Fibroblast of skin of abdomen (primary cell): Measurements from ENCODE around the gene CIC.
A peak's percentile ranks its signal among the peaks of the same experiment; 100 is the strongest.
"Not testable (repeated sequence)": the region's sequence is repeated elsewhere in the genome, so short reads cannot be mapped to it uniquely, and the experiment has no call there.

Experiments
- DNase-seq: peaks from one replicate; pipeline ENCODE4 v3.0.0-alpha.2; 2013

The CIC gene

DNA sequence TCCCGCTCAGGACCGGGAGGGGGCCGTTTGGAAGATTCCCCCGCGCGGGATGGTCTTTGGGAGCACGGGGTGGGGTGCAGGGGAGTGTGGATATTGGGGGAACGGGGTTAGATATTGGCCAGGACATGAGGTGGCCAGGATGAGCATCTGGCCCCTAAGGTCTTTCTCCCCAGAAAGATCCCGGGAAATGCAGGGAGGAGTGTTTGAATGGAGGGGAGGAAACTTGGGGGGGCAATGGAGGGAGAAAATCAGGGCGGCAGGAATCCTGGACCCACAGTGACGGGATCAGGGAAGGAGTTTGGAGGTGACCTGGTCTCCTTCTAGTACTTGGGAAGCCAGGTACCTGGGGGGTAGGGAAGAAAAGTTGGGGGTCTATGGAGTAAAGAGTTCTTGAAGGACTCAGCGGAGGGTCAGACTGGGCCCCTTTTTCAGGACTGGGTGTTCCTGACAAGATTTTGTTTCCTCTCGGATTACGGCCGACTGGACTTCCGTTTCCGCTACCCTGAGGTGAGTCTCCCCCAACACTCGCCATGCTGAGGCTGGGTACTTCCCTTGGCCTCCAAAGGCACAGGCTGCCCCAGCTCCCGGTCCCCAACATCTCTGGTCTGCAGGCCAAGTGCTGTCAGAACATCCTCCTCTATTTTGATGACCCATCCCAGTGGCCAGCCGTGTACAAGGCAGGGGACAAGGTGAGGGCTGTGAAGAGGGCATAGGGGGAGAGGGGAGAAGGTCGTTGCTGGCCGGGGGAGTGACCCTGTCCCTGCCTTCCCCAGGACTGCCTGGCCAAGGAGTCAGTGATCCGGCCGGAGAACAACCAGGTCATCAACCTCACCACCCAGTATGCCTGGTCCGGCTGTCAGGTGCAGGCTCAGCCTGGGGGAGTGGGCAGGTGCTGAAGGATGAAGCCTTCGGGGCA, 45.0 kb downstream of the CIC start:
- no peak for DNase-seq

DNA sequence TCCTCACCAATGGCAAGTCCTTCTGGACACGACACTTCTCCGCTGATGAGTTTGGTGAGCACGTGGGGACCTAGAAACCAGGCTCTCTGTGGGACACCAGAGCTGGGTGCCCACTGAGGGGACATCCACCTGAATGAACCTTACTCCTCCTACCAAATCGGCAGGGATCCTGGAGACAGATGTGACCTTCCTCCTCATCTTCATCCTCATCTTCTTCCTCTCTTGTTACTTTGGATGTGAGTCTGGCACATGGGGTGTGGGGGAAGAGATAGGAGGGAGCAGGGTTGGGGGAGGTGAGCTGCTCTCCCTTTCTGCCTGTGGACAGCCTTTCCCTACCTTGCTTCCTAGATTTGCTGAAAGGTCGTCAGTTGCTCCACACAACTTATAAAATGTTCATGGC, 46.0 kb downstream of the CIC start:
- DNase-seq = no peak

DNA sequence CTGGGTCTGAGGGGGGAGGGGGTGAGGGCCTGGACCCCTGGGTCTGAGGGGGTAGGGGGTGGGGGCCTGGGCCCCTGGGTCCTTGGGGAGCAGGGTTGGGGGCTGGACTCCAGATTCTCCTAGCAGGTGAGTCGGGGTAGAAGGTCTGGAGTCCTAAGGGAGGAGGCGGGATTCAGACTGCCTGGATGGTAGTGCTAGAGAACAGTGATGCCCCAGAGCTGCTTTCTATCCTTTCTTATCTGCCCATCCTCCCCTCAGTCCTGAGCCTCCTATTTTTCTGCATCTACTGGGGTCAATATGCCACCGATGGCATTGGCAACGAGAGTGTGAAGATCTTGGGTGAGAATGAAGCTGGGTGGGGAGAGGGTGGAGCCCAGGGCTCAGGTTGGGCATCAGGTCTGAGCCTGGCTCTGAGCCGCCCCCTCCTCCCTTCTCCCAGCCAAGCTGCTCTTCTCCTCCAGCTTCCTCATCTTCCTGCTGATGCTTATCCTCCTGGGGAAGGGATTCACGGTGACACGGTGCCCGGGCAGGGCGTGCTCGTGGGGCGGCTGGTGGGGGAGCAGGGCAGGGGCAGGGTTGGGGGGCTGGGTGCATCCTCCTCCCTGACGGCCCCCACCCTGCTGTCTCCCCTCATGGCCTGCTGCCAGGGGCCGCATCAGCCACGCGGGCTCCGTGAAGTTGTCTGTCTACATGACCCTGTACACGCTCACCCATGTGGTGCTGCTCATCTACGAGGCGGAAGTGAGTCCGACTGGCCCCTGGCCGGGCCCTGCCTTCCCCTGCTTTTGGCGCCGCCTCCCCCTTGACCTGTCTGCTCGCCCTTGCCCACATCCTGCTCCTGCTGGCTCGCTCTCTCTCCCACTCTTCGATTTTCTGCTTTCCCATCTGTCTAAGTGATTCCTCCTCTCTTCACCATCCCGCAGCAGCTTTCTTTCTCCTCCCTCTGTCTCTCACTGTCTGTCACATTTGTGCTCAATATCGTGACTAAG, 47.5 kb downstream of the CIC start:
- DNase-seq = no peak

DNA sequence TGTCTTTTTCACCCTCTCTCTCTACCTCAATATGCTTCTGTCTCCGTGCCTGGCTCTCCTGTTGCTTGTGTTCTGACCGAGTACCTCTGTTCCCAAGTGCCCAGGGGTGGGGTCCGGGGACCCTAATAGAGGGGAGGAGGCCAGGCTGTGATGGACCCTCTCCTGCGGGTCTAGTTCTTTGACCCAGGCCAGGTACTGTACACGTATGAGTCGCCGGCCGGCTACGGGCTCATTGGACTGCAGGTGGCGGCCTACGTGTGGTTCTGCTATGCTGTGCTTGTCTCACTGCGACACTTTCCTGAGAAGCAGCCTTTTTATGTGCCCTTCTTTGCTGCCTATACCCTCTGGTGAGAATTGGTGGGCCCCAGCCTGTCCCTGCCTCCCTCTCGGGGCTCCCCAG, 48.5 kb downstream of the CIC start:
- no peak for DNase-seq

DNA sequence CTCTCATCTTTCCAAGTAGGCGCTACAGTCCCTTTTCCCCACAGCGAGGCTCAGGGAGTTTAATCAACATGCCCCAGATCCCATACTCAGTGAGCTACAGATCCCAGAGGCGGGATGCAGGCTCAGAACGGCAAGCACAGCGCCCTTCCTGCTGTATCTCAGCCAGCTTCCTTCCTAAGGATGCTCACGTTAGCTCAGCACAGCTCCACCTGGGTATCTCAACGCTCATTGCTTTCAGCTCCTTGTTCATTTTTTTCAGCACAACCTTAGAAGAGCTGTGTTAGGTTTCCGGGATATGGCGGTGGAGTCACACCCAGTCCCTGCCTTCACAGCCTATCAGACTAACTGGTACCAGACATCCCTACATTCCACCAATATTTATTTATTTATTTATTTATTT, 53.3 kb downstream of the CIC start:
- no peak for DNase-seq

DNA sequence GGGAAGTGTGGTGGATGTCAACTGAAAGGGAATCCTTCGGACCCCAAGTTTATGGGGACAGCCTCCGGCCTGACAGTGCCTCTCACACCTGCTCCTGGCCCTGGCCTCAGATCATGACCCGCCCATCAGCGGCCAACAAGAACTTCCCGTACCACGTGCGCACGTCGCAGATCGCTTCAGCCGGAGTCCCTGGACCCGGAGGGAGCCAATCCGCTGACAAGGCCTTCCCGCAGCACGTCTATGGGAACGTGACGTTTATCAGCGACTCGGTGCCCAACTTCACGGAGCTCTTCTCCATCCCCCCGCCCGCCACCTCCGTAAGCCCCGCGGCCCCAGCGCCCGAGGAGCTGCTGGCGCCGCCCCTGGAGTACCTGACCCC, 54.4 kb downstream of the CIC start:
- no peak for DNase-seq

DNA sequence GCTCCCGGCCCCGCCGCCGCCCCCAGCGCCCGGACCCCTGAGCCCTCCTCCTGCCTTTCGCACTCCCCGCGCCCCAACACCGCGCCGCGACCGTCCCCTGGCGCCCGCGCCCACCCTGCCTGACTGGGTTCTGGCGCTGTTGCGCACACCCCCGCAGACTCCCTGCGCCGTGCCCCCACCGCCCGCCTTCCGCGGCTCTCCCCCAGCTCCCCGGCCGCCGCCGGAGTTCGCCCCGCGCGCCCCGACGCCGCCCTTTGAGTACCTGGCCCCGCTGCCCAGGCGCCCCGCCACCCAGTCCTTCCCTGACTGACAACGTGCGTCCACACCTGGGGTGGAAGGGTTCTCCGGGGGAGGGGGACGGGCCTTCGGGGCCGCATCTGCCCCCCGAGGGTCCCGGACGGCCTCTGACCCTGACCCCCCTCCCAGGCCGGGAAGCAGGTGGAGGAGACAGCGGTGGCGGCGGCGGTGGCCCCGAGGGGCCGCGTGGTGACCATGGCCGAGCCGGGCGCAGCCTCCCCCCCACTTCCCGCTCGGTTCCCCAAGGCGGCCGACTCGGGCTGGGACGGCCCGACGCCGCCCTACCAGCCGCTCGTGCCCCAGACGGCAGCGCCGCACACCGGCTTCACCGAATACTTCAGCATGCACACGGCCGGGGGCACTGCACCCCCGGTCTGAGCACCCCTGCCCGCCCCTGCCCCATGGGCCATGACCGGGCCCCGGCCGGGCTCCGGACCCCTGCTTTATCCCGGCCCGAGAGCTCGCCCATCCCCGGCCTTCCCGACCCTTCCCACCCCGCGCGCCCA, 55.0 kb downstream of the CIC start:
- DNase-seq = no peak

DNA sequence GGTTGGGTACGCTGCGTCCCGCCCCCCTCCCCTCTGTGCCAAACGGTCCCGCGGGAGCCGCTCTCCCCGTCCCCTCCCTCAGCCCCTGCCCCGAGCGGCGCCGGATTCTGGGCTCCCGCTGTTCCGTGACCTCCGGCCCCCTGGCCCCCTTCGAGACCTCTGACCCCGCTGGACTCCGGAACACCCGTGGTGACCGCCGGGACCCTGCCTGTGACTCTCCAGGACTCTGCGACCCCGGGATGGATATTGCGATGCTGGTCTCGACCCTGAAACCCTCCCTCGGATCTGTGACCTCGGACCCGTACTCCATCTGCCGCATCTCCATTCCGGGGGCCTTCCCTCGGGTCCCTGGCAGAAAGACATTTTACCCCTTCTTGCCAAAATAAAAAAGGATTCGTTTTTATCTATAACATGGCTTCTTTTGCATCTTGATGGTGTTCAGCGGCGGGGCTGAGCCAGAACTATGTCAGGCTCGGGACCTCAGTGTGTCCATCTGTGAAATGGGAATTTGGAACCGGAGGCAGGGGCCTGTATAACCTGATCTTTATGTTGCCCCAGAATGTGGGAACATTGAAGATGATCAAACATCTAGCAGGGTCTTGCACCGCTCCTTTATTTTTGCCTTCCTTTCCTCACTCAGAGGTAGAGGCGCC, 55.7 kb downstream of the CIC start:
- no peak for DNase-seq

DNA sequence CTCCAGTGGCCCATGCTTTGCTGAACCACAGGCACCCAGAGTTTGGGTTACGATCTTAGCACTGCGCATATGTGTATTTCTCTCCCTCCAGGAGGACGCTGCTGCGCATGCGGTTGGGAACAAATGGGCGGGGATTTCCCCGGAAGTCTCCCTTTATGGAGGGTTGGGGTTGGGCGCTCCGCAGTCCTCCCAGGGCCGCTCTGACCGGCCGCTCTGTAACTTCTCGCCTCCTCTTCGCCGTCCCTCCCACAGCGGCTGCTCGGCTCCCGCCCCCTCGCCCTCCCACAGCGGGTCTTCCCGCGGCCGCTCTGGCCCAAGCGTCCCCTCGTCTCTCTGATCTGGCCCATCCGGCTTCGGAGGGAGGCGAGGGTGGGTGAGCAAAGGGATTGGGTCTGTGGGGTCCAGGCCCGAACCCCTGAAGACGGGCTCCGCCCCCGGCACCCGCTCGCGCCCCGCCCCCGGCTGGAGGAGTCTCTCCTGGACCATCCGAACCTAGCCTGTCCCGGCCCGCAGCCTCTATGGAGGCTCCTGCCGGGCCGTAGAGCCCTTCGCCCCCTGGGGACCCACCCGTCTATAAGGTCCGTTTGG, 56.4 kb downstream of the CIC start, which contains the start of gene MEGF8:
MEGF8 (plus strand) TSS at position 328 of the 588 bp plus-strand sequence. CDS start 609 bp downstream, outside the sequence.
- DNase-seq = peak; percentile 99

DNA sequence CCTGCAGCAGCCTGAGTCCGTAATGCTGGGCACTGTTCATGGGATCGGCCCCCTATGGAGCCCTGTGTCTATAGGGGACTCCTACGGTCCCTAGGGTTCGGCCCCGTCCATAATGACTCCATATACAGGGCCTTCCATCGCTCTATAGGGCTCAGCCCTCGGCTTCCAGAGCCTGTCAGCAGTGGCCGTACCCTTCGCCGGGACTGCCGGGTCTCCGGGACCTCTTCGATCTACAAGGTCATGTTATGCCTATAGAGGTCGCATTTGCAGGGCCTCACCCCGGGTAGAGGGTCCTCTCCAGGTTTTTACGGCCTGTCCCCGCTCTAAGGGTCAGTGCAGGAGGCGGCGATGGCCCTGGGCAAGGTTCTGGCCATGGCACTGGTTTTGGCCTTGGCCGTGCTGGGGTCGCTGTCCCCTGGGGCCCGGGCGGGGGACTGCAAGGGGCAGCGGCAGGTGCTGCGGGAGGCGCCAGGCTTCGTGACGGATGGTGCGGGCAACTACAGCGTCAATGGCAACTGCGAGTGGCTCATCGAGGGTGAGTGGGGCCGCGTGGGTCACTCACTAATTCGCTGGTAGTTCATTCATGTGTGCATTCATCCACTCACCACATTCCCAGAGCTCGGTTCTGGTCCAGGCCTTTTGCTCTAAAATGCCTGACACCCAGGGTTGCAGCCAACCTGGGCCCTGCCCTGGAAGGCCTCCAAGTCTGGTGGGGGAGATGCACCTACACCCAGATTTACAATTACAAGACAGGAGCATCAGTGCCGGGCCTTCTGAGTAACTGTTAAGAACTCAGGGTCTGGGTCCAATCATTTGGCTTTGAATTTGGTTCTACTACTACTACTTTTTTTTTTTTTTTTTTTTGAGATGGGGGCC, 57.1 kb downstream of the CIC start:
- no peak for DNase-seq

DNA sequence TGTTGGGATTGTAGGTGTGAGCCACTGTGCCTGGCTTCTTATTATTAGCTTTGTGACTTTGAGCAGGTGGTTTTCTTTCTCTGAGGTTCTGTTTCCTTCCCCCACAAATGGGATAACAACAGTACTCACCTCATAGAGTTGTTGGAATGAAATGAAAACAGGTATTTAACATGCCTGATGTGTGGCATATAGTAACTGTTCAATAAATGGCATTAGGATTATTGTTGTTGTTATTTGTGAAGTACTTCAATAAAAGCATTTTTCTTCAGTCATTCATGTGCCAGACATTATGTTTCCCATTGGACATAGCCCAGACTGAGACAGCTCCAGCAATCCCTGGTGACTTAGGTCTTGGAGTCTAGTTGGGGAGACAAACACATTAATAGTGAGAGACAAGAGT, 57.9 kb downstream of the CIC start:
- DNase-seq = no peak

DNA sequence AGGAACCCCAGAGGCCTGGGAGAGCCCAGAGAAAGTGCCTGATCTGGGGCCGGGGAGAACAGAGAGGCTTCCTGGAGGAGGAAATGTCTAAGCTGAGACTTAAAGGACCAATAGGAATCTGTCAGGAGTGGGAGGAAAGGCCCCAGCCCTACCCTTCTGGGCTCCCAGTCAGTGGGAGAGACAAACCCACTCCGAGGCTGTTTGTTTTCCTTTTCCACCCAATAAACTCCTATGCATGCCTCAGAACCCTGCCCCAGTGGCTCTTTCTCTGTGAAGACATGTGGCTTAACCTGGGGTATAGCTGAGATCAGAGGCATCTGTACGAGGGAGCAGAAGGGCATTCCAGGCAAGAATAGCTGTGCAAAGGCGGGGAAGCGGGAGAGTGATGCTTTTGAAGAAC, 58.3 kb downstream of the CIC start:
- DNase-seq = no peak

DNA sequence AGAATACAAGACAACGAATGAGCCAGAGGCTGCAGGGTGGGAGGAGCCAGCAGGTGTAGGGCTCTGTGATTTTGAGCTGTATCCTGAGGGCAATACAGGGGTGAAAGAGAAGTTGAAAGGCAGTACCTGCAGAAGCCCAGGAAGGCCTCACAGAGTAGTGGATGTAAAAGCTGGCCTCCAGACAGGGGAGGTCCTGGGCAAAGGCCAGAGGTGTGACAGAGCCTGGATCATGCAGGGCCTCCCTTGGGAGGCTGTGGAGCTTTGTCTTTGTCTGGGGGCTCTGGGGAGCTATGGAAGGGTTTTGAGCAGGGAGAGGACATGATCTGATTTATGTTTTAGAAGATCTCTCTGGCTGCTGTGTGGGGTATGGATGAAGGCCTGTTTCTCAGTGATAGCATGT, 59.1 kb downstream of the CIC start:
- DNase-seq = no peak

DNA sequence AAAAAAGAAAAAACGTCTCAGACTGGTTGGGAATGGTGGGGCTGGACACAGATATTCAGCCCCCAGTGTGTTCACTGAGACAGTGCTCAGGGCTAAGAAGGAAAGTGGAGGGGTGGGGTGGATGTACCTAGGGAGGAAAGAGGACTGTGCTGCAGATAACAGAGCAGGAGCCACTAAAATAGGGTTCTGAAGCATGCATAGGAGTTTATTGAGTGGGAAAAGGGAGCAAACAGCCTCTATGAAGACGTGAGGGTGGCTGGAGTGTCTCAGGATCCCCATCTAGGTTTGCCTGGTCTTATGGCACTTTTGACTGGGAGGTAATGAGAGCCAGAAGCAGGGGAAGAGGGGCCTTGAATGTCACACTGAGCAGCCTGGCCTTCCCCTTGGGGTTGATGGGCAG, 59.8 kb downstream of the CIC start:
- DNase-seq = no peak

DNA sequence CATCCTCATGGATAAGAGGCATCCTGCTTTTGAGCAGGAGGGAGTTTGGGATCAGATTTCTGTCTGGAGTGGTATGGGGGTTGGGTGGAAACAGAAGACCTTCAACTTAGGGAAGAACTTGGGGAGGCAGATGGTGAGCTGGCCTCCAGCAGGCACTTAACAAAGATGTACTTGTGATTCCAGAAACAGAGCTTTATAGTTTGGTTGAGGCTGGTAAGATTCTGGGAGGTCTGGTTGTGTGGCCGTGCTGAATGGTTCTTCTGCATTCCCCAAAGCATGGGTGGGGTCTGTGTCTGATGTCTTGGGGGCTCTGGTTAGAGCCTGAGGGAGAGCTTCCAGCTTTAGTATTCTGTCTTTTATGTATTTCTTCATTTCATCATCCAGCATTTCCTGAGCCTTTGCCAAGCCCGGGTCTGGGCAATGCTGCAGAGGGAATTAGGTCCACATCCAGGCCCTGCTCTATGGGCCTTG, 61.2 kb downstream of the CIC start:
- peak; percentile 63 for DNase-seq

DNA sequence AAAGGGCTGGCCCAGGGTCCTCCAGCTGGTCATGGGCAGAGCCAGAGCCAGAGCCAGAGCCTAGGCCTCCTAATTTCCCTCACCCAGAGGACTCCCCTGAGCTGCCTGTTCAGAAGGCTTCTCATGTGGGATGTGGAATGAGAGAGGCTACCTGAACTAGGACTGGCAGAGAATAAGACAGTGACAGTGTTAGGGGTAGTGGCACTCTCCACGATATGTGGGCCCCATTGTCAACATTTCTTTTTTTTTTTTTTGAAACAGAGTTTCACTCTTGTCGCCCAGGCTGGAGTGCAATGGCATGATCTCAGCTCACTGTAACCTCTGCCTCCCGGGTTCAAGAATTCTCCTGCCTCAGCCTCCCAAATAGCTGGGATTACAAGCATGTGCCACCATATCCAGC, 62.3 kb downstream of the CIC start:
- DNase-seq = not testable (repeated sequence)

DNA sequence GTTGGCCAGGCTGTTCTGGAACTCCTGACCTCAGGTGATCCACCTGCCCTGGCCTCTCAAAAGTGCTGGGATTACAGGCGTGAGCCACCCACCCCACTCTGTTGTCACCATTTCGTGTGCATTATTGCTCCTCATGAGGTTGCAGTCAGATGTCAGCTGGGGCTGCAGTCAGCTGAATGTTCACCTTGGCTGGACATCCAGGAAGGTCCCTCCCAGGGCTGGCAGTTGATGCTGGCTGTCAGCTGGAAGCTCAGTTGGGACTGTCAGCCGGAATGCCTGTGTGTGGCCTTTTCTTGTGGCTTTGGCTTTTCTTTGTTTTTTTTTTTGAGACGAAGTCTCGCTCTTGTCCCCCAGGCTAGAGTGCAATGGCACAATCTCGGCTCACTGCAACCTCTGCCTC, 63.0 kb downstream of the CIC start:
- no peak for DNase-seq

DNA sequence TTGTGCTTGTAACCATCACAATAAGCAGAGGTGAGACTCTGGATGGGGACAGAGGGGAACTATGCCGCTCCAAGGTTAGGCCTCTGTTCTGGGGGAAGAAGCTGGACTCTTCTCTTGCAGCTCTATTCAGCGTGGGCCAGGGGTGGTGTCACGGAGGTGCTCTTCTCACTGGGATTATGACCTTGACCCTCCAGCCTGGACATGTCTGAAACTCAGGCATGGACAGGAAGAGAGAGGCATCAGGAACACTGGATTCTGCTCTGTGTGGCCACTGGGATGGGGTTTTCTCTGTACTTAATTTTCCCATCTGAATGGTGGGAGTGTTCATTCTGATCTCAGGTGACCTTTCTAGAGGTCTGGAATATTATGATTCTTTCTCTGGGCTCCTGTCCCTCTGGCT, 64.0 kb downstream of the CIC start:
- DNase-seq = no peak

DNA sequence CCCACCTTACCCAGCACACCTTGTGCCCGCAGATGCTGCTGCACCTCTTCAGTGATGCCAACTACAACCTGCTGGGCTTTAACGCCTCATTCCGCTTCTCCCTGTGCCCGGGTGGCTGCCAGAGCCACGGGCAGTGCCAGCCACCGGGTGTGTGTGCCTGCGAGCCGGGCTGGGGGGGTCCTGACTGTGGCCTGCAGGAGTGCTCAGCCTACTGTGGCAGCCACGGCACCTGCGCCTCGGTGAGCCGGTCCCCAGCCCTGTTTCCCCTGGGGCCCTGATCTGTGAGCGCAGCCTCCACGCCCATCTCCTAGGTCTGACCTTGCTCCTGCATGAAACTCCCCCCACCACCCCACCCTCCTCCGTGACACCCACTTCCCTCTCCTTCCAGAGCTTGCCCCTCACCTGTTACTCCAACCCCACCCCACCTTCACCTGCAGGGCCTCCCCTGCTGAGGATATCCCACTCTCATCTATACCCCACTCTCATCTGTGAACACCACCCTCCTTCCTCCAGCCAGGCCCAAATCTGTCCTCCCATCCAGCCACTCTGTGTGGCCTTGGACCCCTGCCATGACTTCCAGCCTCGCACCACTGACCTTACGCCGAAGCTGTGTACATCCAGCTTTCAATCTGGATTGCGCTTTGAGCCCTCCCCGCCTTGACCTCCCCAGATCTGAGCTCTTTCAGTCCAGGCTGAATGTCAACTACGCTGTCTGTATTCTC, 65.1 kb downstream of the CIC start:
- no peak for DNase-seq
